Epithelial cell of esophagus (primary cell): ENCODE measurements around the gene NDRG3.

ENCODE experiments used
- DNase-seq: peaks from one replicate; pipeline ENCODE4 v3.0.0; 2010; ENCODE audit warnings: low read depth
- H3K4me3 ChIP-seq: 2 replicates; pipeline ENCODE4 v1.5.1; 2011; ENCODE audit warnings: mild to moderate bottlenecking, low read length, control low read depth
- TF ChIP-seq, protein P1 (sequence below): IDR thresholded peaks from 2 replicates; pipeline ENCODE4 v1.5.1; 2011; ENCODE audit warnings: low read depth, mild to moderate bottlenecking, low read length, control low read depth, inconsistent platforms; ENCODE audit not compliant: insufficient read depth; ENCODE audit errors: missing control alignments

Gene NDRG3

DNA sequence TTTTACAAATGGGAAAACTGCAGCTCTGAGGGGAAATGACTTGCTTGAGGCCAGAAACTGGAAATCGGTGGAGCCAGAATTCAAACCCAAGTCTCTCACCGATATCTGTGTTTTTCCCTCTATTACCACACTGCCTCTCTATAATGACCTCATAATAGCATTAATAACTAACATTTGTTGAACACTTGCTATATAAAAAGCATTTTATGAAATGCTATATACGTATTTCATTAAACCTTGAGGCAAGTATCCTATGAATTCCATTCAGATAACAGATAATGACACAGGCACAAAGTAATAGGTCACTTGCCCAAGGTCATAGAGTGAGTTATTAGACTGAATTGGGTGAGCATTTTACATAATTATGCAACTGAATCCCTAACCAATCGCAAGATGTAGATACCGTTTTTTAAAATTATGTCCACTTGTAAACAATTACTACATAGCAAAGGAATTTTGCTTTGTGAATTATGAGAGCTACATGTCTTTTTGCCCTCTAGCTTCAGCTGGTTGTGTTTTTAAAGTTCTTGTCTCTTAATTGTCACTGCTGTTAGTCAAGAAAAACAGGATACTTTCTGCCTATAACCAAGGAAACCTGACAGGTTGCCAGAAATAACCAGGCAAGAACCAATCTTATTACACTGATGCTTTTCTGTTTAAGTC, 23.0 kb upstream of the NDRG3 start:
- TF ChIP-seq, protein P1, sequence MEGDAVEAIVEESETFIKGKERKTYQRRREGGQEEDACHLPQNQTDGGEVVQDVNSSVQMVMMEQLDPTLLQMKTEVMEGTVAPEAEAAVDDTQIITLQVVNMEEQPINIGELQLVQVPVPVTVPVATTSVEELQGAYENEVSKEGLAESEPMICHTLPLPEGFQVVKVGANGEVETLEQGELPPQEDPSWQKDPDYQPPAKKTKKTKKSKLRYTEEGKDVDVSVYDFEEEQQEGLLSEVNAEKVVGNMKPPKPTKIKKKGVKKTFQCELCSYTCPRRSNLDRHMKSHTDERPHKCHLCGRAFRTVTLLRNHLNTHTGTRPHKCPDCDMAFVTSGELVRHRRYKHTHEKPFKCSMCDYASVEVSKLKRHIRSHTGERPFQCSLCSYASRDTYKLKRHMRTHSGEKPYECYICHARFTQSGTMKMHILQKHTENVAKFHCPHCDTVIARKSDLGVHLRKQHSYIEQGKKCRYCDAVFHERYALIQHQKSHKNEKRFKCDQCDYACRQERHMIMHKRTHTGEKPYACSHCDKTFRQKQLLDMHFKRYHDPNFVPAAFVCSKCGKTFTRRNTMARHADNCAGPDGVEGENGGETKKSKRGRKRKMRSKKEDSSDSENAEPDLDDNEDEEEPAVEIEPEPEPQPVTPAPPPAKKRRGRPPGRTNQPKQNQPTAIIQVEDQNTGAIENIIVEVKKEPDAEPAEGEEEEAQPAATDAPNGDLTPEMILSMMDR: no peak
- no peak overlapping the region for H3K4me3 ChIP-seq
- peak; percentile 26 for DNase-seq

DNA sequence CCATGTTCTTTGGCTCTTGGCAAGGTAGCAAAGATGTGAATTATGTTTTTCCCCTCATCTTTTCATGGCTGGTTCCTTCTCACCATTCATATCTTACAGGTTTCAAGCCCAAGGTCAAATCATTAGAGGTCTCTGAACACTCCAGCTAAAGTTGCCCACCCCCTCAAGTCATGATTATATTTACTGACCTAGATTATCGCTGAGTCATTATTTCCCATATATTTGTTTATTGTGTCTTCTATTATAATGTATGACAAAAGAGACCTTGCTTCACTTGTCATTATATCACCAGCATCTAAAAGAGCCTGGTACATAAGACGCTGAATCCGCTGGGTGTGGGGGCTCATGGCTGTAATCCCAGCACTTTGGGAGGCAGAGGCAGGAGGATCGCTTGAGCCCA, 15.2 kb upstream of the NDRG3 start:
- TF ChIP-seq, protein P1: no peak
- no peak overlapping the region for H3K4me3 ChIP-seq
- DNase-seq: no peak

DNA sequence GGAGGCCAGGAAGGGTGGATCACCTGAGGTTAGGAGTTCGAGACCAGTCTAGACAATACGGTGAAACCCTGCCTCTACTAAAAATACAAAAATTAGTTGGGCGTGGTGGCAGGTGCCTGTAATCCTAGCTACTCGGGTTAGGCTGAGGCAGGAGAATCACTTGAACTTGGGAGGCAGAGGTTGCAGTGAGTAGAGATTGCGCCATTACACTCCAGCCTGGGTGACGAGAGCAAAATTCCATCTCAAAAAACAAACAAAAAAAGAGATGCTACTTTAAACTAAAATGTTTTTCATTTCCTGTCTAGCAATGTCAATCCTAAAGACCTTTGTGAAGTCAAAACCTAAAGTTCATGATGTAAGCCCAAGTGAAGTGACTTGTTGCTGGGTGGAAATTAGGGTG, 14.8 kb upstream of the NDRG3 start:
- H3K4me3 ChIP-seq: no peak overlapping the region
- TF ChIP-seq, protein P1: no peak
- DNase-seq: no peak

DNA sequence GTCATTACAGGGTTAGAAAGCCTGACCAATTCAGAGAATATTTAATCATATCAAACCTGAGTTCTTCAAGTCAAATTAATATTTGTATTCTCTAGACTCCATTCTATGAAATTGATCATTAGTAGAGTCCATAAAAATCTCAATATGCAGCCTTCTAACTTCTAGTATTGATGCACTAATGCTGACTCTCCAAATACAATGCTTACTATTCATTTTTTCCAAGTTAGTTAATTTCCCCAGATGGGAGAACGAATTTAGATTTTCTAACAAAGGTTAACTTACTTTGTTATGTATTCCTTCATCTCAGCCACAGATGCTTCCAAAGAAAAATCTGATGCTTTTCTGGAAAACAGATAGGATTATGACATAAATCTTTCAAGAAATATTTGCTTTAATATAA, 12.4 kb upstream of the NDRG3 start:
- H3K4me3 ChIP-seq: no peak overlapping the region
- no peak for DNase-seq

DNA sequence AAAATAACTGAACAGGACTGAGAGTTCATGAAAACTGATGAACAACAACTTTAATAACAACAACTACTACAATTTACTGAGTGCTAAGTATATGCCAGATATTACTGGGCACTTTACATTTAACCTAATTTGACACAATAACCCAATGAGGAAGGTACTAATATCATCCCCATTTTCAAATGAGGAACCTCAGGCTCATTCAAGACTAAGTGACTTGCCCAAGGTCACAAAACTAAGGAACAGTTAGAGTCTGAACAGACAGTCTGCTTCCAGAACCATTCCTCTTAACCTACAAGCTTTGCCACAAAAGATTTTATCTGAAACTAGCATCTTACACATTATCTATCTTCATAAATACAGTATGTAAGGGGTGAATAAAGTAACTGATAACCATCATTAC, 10.6 kb upstream of the NDRG3 start:
- no peak overlapping the region for H3K4me3 ChIP-seq

More for the DNA sequence above, 12.4 kb upstream of the NDRG3 start:
- TF ChIP-seq, protein P1: no peak

DNA sequence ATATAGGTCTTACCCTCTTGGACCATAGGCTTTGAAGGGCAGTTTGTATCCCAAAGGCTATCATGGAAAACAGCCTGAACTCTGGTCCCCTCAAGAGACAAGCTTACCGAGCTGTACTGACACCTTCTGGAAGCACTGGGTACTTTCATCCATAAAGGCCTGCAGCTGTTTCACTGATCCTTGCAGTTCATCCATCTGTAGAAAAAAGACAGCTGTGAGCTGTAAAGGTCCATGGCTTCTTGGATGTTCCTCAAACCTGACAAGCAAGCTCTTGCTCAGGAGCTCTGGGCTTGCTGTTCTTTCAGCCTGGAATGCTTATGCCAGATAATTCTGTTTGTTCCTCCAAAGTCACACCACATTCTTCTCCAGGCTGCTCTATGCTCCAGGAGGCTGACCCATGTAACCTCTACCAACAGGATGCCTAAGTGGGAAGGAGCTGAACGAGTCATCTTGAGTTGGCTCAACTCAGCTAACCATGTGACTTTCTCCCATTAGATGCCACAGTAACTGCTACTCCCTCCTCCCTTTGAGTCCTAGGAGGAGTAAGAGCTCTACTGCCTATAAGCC, 8.8 kb upstream of the NDRG3 start:
- H3K4me3 ChIP-seq: no peak overlapping the region
- peak; percentile 73 for DNase-seq
- TF ChIP-seq, protein P1: peak; percentile 81

More for the DNA sequence above, 10.6 kb upstream of the NDRG3 start:
- no peak for DNase-seq
- TF ChIP-seq, protein P1: no peak

DNA sequence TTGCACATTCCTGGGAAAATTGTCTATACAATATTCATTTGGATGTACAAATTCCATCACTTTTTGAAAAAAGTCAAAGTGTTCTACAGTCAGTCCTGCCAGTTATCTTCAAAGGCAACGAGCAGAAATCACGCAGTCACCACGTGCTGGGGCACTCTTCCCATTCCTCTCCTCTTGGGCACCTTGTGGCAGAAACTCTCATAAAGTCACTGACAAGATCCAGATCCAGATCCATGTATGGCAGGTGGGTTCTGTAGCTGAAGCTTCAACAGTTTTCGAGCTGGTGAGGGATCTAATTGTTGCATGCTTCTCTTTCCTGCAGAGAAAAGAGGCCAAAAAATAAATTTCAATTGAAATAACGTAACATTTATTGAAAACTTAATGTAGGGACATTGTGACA, 6.7 kb upstream of the NDRG3 start:
- no peak for DNase-seq
- TF ChIP-seq, protein P1: no peak
- no peak overlapping the region for H3K4me3 ChIP-seq
